Trophoblast cell (in vitro differentiated cells and primary cell): Measurements from ENCODE around the gene SEZ6L.
A peak's percentile ranks its signal among the peaks of the same experiment; 100 is the strongest.

Experiments
- DNase-seq, 2 donors: peaks; one replicate each; pipeline ENCODE4 v3.0.0-alpha.2; 2016
- H2AFZ ChIP-seq: 2 replicates; pipeline ENCODE4 v1.6.1; 2013; ENCODE audit warnings: low read length, moderate library complexity, mild to moderate bottlenecking; ENCODE audit not compliant: insufficient read depth, poor library complexity
- H2AK5ac ChIP-seq: 2 replicates; pipeline ENCODE4 v1.6.1; 2013; ENCODE audit warnings: mild to moderate bottlenecking, low read length
- H2BK120ac ChIP-seq: 2 replicates; pipeline ENCODE4 v1.6.1; 2013; ENCODE audit warnings: low read length, mild to moderate bottlenecking, moderate library complexity; ENCODE audit not compliant: insufficient read depth, poor library complexity
- H2BK12ac ChIP-seq: 2 replicates; pipeline ENCODE4 v1.6.1; 2013; ENCODE audit warnings: mild to moderate bottlenecking, low read length, moderate library complexity
- H2BK5ac ChIP-seq: 2 replicates; pipeline ENCODE4 v1.6.1; 2013; ENCODE audit warnings: low read length, low read depth, moderate library complexity, mild to moderate bottlenecking; ENCODE audit not compliant: poor library complexity
- H3K14ac ChIP-seq: 2 replicates; pipeline ENCODE4 v1.6.1; 2013; ENCODE audit warnings: mild to moderate bottlenecking, low read length
- H3K18ac ChIP-seq: 2 replicates; pipeline ENCODE4 v1.6.1; 2013; ENCODE audit warnings: mild to moderate bottlenecking, low read length
- H3K23ac ChIP-seq: 2 replicates; pipeline ENCODE4 v1.6.1; 2013; ENCODE audit warnings: low read length
- H3K27ac ChIP-seq: 2 replicates; pipeline ENCODE4 v1.5.1; 2013; ENCODE audit warnings: low read depth, mild to moderate bottlenecking, inconsistent platforms, low read length, moderate library complexity
- H3K27me3 ChIP-seq: 2 replicates; pipeline ENCODE4 v1.6.1; 2013; ENCODE audit warnings: inconsistent platforms, mild to moderate bottlenecking, low read length, moderate library complexity; ENCODE audit not compliant: insufficient read depth
- H3K36me3 ChIP-seq, 2 experiments: 1 replicate in 1 of 2; 2 replicates in 1 of 2; pipeline ENCODE4 v1.6.1; 2013; ENCODE audit warnings: low read length in 2 of 2, mild to moderate bottlenecking in 2 of 2, moderate library complexity in 1 of 2; ENCODE audit not compliant: insufficient read depth in 2 of 2, control insufficient read depth in 1 of 2
- H3K4ac ChIP-seq: 2 replicates; pipeline ENCODE4 v1.6.1; 2013; ENCODE audit warnings: low read depth, mild to moderate bottlenecking, low read length, moderate library complexity
- H3K4me1 ChIP-seq, 2 experiments: 1 replicate in 1 of 2; 2 replicates in 1 of 2; pipeline ENCODE4 v1.6.1; 2013; ENCODE audit warnings: low read length in 2 of 2, mild to moderate bottlenecking in 2 of 2, moderate library complexity in 1 of 2; ENCODE audit not compliant: insufficient read depth in 2 of 2, control insufficient read depth in 1 of 2
- H3K4me2 ChIP-seq: 2 replicates; pipeline ENCODE4 v1.6.1; 2013; ENCODE audit warnings: inconsistent platforms, mild to moderate bottlenecking, low read length, moderate library complexity
- H3K4me3 ChIP-seq: 2 replicates; pipeline ENCODE4 v1.5.1; 2013; ENCODE audit warnings: mild to moderate bottlenecking, low read depth, low read length, inconsistent platforms
- H3K79me1 ChIP-seq: one replicate; pipeline ENCODE4 v1.6.1; 2013; ENCODE audit warnings: low read length
- H3K79me2 ChIP-seq: 2 replicates; pipeline ENCODE4 v1.6.1; 2013; ENCODE audit warnings: low read length, mild to moderate bottlenecking; ENCODE audit not compliant: control insufficient read depth, insufficient read depth, poor library complexity
- H3K9ac ChIP-seq: 2 replicates; pipeline ENCODE4 v1.6.1; 2013; ENCODE audit warnings: mild to moderate bottlenecking, low read length
- H3K9me3 ChIP-seq: 2 replicates; pipeline ENCODE4 v1.6.1; 2013; ENCODE audit warnings: low read depth, mild to moderate bottlenecking, control low read depth, inconsistent platforms, low read length; ENCODE audit not compliant: insufficient read depth
- H4K12ac ChIP-seq: 2 replicates; pipeline ENCODE4 v1.6.1; 2013; ENCODE audit warnings: low read depth, mild to moderate bottlenecking, low read length, moderate library complexity
- H4K8ac ChIP-seq: 2 replicates; pipeline ENCODE4 v1.6.1; 2013; ENCODE audit warnings: low read depth, mild to moderate bottlenecking, low read length, moderate library complexity
- H4K91ac ChIP-seq: one replicate; pipeline ENCODE4 v1.6.1; 2013; ENCODE audit warnings: low read depth, mild to moderate bottlenecking, low read length, moderate library complexity
- WGBS: extraction: QIAGEN DNeasy Blood & Tissue Kit; methylation state at CpG from one replicate; pipeline ENCODE4 v1.1.7; 2013; ENCODE audit warnings: missing lambda C conversion rate; ENCODE audit not compliant: insufficient read length, insufficient coverage; ENCODE audit errors: extremely low coverage; 5-methylcytosine and 5-hydroxymethylcytosine counted together

Gene SEZ6L

GRCh38 chr22:26380072-26380830 is 211.0 kb downstream of the SEZ6L start:
- Histone ChIP-seq H3K79me2 (no peaks in the 10 kb centered on the region), H4K8ac (no peak overlapping the region), H2AFZ (no peak overlapping the region), H3K18ac (no peak overlapping the region), H3K23ac (no peak overlapping the region), H3K14ac (no peak overlapping the region), H4K91ac (no peak overlapping the region), H2BK120ac (no peak overlapping the region), H3K36me3 (no peaks in the 10 kb centered on the region), H3K4me3 (no peak overlapping the region), H4K12ac (no peak overlapping the region), H3K4me2 (no peak overlapping the region), H3K27ac (no peak overlapping the region), H3K9me3 (peaks cover 3% of the 10 kb centered on the region), H3K4ac (no peak overlapping the region), H2AK5ac (no peak overlapping the region), H2BK12ac (no peak overlapping the region), H3K9ac (no peak overlapping the region), H2BK5ac (no peak overlapping the region), H3K27me3 (no peaks in the 10 kb centered on the region), H3K4me1 (peaks cover 0 to 2% of the 10 kb centered on the region in 2 experiments), H3K79me1 (no peaks in the 10 kb centered on the region)
- no CpG with 5 or more reads among the region's 10 CpGs for WGBS
- no peak for DNase-seq

- no peaks in the 10 kb centered on the region for H3K79me1 ChIP-seq
- H2AFZ ChIP-seq = no peak overlapping the region
- H2BK120ac ChIP-seq = no peak overlapping the region
- no peaks in the 10 kb centered on the region for H3K79me2 ChIP-seq
- no peak overlapping the region for H2AK5ac ChIP-seq
- H3K4me3 ChIP-seq = no peak overlapping the region
- no peak overlapping the region for H2BK12ac ChIP-seq
- H3K9ac ChIP-seq = no peak overlapping the region
- no CpG with 5 or more reads among the region's 3 CpGs for WGBS
- H3K9me3 ChIP-seq = peaks cover 3% of the 10 kb centered on the region
- peaks cover 0 to 2% of the 10 kb centered on the region in 2 experiments for H3K4me1 ChIP-seq
- DNase-seq = no peak
- H2BK5ac ChIP-seq = no peak overlapping the region
- no peak overlapping the region for H3K4me2 ChIP-seq
- no peak overlapping the region for H3K18ac ChIP-seq
- H3K23ac ChIP-seq = no peak overlapping the region
- no peak overlapping the region for H3K27ac ChIP-seq
- no peak overlapping the region for H3K14ac ChIP-seq
- no peak overlapping the region for H4K8ac ChIP-seq
- H4K91ac ChIP-seq = no peak overlapping the region
- no peak overlapping the region for H3K4ac ChIP-seq
- H4K12ac ChIP-seq = no peak overlapping the region
- H3K36me3 ChIP-seq = no peaks in the 10 kb centered on the region
- H3K27me3 ChIP-seq = no peaks in the 10 kb centered on the region
Observed at GRCh38 chr22:26382782-26383181, 213.5 kb downstream of the SEZ6L start.

GRCh38 chr22:26383968-26384556 is 214.8 kb downstream of the SEZ6L start:
- H3K9ac ChIP-seq = no peak overlapping the region
- no peak overlapping the region for H2AFZ ChIP-seq
- no peaks in the 10 kb centered on the region for H3K36me3 ChIP-seq
- no peak overlapping the region for H2AK5ac ChIP-seq
- H3K27me3 ChIP-seq = no peaks in the 10 kb centered on the region
- no peak overlapping the region for H2BK12ac ChIP-seq
- no peaks in the 10 kb centered on the region for H3K79me1 ChIP-seq
- no peak overlapping the region for H3K4ac ChIP-seq
- H3K79me2 ChIP-seq = no peaks in the 10 kb centered on the region
- H4K8ac ChIP-seq = no peak overlapping the region
- no peak overlapping the region for H4K91ac ChIP-seq
- no CpG with 5 or more reads among the region's 7 CpGs for WGBS
- H3K18ac ChIP-seq = no peak overlapping the region
- H4K12ac ChIP-seq = no peak overlapping the region
- H3K14ac ChIP-seq = no peak overlapping the region
- peaks cover 0 to 2% of the 10 kb centered on the region in 2 experiments for H3K4me1 ChIP-seq
- no peak overlapping the region for H3K4me2 ChIP-seq
- no peak overlapping the region for H2BK120ac ChIP-seq
- no peak overlapping the region for H3K4me3 ChIP-seq
- H3K23ac ChIP-seq = no peak overlapping the region
- no peak overlapping the region for H2BK5ac ChIP-seq
- H3K9me3 ChIP-seq = peaks cover 3% of the 10 kb centered on the region
- H3K27ac ChIP-seq = no peak overlapping the region
- peak; percentile 67 to 80 for DNase-seq

GRCh38 chr22:26385164-26385563 is 215.9 kb downstream of the SEZ6L start:
- H3K79me2 ChIP-seq = no peaks in the 10 kb centered on the region
- no peak overlapping the region for H4K8ac ChIP-seq
- no peak overlapping the region for H2AFZ ChIP-seq
- H3K18ac ChIP-seq = no peak overlapping the region
- no peaks in the 10 kb centered on the region for H3K36me3 ChIP-seq
- H3K9ac ChIP-seq = no peak overlapping the region
- no peak overlapping the region for H2BK5ac ChIP-seq
- no CpG with 5 or more reads among the region's 1 CpG for WGBS
- H4K91ac ChIP-seq = no peak overlapping the region
- H3K4ac ChIP-seq = no peak overlapping the region
- no peak overlapping the region for H3K4me3 ChIP-seq
- DNase-seq = no peak
- H3K14ac ChIP-seq = no peak overlapping the region
- no peak overlapping the region for H3K4me2 ChIP-seq
- peaks cover 0 to 2% of the 10 kb centered on the region in 2 experiments for H3K4me1 ChIP-seq
- no peak overlapping the region for H2BK12ac ChIP-seq
- no peak overlapping the region for H2AK5ac ChIP-seq
- no peak overlapping the region for H3K23ac ChIP-seq
- H4K12ac ChIP-seq = no peak overlapping the region
- H2BK120ac ChIP-seq = no peak overlapping the region
- no peaks in the 10 kb centered on the region for H3K79me1 ChIP-seq
- no peak overlapping the region for H3K27ac ChIP-seq
- no peaks in the 10 kb centered on the region for H3K27me3 ChIP-seq
- no peaks in the 10 kb centered on the region for H3K9me3 ChIP-seq
